GM19455 (cell line): ENCODE data around the gene NHSL2.

Experiments used
- ATAC-seq: cut with Tn5 transposase; IDR thresholded peaks from one replicate; pipeline ENCODE4 v1.9.1; 2021; ENCODE audit not compliant: unreplicated experiment

The NHSL2 gene

GRCh38 chrX:71989768-71990426 lies 79.3 kb downstream of the NHSL2 start:
- ATAC-seq: no peak

GRCh38 chrX:71990518-71990917 lies 79.9 kb downstream of the NHSL2 start:
- ATAC-seq: no peak

- no peak for ATAC-seq
These were observed 80.5 kb downstream of the NHSL2 start for GRCh38 chrX:71991164-71991563.

- no peak for ATAC-seq
These were observed 82.1 kb downstream of the NHSL2 start for GRCh38 chrX:71992711-71993110.

- no peak for ATAC-seq
These were observed 82.7 kb downstream of the NHSL2 start for GRCh38 chrX:71993371-71993770.

GRCh38 chrX:71994601-71995000 lies 84.0 kb downstream of the NHSL2 start:
- ATAC-seq: no peak

- no peak for ATAC-seq
These were observed 84.5 kb downstream of the NHSL2 start for GRCh38 chrX:71995122-71995521.

GRCh38 chrX:71996136-71996535 lies 85.5 kb downstream of the NHSL2 start:
- no peak for ATAC-seq

- no peak for ATAC-seq
These were observed 86.2 kb downstream of the NHSL2 start for GRCh38 chrX:71996826-71997225.

- ATAC-seq: no peak
These were observed 86.7 kb downstream of the NHSL2 start for GRCh38 chrX:71997320-71997719.

GRCh38 chrX:71998836-71999509 lies 88.3 kb downstream of the NHSL2 start:
- ATAC-seq: no peak

- ATAC-seq: no peak
These were observed 88.9 kb downstream of the NHSL2 start for GRCh38 chrX:71999535-71999934.

- ATAC-seq: no peak
These were observed 90.8 kb downstream of the NHSL2 start for GRCh38 chrX:72001471-72001870.

- ATAC-seq: no peak
These were observed 91.3 kb downstream of the NHSL2 start for GRCh38 chrX:72001906-72002305.

- ATAC-seq: no peak
These were observed 92.2 kb downstream of the NHSL2 start for GRCh38 chrX:72002875-72003274.

GRCh38 chrX:72003811-72004750 lies 93.4 kb downstream of the NHSL2 start:
- no peak for ATAC-seq

- ATAC-seq: no peak
These were observed 94.4 kb downstream of the NHSL2 start for GRCh38 chrX:72005046-72005445.

- no peak for ATAC-seq
These were observed 95.8 kb downstream of the NHSL2 start for GRCh38 chrX:72006461-72006860.

- ATAC-seq: no peak
These were observed 99.1 kb downstream of the NHSL2 start for GRCh38 chrX:72009731-72010130.

GRCh38 chrX:72011734-72012133 lies 101.1 kb downstream of the NHSL2 start:
- ATAC-seq: no peak

GRCh38 chrX:72015383-72015782 lies 104.7 kb downstream of the NHSL2 start:
- ATAC-seq: no peak
